Measurements from ENCODE around the gene EIF4A3.

Gene EIF4A3

DNA sequence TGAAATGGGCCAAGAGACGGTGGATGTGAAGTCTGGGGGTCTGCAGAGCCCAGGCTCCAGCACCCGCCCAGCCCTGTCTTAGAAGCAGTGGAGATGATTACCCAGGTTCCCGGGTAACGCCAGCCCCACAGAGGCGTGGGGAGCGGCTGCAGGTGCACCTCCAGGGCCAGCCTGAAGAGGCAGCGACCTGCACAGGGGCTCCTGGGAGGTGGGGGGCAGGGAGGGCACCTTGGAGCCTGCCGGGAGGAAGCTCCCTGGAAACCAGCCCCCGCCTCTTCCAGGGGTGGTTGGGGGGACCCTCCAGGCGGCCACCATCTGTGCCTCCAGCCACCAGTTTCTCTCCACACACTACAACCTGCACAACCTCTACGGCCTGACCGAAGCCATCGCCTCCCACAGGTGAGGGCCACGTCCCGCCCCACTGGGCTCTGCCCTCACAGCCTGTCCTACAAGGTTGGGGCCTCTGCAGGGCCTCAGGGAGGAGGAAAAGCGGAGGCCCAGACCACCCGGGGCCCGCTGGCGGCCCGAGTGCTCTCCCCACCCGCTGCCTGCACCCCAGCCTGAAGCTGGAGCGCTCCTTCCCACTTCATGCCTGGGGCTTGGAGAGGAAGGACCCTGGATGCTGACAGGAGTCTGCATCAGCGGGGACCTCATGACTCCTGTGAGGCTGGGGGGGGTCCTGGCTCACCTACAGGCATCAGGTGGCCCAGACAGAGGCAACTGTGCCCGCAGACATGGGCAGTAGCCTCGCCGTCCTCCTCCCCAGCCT, 35.0 kb downstream of the EIF4A3 start:
- FAIRE-seq = no peak

DNA sequence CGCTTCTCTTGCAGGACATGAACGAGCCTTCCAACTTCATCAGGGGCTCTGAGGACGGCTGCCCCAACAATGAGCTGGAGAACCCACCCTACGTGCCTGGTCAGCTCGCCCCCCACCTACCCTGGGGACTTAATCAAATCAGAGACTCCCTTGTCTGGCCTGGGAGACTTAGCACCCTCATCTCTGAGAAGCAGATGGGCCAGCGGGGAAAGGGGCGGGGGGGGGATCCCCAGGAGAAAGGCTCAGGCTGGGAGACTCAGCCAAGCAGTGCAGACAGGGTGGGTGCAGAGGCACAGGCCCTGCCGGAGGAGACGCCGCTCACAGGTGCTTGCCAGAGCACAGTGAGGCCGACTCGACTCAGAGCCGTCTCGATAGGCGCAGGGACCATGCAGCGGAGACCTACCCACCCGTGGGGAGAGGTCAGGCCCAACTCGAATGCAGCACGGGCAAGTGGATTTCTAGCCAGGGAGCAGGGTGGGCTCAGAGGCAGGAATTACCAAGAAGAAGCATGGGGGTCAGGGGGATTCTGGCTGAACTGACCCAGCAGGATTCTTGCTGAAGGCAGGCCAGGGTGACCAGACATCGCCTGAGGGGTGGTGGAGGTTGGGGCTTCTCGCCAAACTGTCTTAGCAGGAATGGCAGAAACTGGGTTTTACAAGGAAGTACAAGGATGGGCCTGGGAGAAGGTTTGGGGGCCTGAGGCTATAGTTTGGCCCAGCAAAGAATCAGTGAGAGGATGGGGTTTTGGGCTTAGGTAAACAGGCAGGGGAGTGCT, 35.8 kb downstream of the EIF4A3 start:
- no peak for FAIRE-seq

DNA sequence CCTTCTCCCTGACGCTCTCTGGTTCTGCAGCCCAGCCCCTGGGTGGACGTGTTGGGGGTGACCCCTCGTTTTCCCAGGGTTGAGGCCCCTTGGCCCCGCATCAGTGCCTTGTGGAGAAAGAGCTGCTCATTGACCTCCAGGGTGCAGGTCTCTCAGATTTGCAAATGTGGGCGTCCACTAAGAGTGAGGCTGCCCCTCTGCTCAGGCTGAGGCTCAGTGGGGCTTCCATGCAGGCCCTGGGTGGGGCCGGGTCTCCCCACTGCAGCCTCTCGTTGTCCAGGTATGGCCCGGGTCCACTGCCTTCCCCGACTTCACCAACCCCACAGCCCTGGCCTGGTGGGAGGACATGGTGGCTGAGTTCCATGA, 36.5 kb downstream of the EIF4A3 start:
- FAIRE-seq = no peak

DNA sequence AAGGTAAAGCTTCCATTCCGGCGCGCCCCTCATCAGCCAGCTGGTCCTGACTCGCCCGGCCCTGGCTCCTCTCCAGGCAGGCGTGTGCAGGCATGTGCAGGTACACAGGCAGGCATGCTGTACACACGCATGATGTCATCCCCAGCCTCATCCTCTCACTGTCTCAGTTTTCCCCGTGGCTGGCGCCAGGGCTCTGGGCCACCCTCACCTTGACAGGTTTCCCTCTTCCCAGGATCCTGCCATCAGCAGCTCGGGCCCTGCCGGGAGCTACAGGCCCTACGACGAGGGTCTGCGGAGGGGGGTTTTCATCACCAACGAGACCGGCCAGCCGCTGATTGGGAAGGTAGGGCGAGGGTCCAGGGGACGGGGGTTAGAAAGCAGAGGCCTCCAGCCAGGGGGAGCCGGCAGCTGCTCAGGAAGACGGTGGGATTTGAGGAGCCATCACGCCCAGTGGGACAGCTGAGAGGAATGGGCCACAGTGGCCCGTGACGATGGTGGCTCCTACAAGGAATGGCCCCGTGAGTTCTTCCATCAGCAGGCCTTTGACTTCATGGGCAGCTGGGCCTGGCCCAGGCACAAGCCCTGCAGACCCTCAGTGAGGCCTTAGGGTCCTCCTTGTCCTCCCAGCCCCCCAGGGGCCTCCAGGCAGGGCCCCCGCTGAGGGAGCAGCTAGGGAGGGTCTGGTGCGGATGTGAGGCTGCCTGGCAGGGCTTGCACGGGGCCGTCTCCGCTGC, 37.0 kb downstream of the EIF4A3 start:
- FAIRE-seq = no peak

DNA sequence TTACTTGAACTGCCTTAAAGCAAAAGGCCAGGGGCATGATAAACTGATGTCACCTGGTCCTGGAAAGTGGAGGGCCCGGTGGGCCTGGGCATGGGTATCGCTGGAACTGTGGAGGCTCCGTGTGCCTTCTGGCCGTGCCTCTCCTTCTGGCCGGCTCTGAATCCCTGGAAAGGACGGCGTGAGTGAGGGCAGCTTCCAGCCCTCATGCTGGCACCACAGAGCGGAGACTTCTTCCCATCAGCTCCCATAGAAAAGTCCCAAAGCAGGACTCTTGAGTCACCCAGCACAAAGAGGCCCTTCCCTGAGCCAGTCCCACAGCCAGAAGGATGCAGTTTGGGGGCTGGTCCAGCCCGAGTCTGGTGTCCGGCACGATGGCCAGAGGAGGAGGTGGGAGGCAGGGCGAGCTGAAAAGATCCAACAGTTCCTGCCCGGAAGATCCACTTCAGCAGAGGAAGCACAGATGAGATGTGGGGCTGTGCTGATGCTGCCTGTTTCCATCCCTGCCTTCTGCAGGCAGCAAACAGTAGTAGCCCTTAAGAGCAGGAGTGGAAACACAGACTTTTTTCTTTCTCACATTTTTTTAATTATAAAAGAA, 37.8 kb downstream of the EIF4A3 start:
- FAIRE-seq = no peak

DNA sequence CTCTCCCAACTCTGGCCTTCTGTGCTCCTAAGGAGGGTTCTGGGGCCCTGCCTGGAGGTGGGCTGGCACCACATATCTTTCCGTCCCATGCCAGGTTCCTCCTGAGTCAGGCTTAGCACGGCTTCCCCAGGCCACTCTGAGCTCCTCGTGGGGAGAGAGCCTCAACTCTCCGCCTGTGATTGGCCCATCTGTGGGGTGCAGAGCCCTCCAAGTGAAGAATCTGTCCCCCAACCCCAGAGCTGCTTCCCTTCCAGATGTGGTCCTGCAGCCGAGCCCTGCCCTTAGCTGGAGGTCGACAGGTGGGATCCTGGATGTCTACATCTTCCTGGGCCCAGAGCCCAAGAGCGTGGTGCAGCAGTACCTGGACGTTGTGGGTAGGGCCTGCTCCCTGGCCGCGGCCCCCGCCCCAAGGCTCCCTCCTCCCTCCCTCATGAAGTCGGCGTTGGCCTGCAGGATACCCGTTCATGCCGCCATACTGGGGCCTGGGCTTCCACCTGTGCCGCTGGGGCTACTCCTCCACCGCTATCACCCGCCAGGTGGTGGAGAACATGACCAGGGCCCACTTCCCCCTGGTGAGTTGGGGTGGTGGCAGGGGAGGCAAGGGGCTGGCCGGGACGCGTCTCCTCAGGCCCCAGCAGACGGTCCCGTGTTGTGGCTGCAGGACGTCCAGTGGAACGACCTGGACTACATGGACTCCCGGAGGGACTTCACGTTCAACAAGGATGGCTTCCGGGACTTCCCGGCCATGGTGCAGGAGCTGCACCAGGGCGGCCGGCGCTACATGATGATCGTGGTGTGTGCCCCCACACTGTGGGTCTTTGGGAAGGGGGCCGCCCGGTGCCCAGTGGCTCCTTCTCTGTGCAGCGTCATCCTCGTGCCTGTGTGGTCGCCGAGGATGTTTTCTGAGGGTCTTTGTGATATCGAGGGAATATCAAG, 38.6 kb downstream of the EIF4A3 start:
- no peak for FAIRE-seq

DNA sequence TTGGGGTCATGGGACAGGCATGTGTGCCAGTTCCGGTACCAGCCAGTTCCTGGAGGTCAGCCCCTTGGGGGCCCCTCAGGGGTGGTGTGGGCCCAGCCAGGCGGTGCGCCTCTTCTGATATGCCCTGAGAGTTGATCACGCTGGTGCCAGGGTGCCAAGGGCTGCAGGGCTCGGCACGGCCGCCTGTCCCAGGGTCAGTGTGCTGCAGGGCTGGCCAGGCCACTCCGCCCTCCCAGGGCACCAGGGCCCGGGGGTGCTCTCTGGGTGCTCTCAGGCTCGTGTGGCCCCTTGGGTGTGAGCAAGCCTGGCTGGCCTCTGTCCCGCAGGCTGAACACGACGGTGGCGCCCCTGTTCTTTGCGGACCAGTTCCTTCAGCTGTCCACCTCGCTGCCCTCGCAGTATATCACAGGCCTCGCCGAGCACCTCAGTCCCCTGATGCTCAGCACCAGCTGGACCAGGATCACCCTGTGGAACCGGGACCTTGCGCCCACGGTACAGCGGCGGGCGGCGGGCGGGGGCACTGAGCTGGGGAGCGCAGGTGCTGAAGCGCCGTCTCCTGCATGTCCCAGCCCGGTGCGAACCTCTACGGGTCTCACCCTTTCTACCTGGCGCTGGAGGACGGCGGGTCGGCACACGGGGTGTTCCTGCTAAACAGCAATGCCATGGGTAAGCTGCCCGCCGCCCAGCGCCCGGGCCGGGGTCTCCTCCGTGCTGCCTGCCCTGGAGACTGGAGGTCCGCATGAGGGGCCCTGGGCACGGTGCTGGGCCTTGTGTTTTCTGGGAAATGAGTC, 39.5 kb downstream of the EIF4A3 start:
- FAIRE-seq = no peak

DNA sequence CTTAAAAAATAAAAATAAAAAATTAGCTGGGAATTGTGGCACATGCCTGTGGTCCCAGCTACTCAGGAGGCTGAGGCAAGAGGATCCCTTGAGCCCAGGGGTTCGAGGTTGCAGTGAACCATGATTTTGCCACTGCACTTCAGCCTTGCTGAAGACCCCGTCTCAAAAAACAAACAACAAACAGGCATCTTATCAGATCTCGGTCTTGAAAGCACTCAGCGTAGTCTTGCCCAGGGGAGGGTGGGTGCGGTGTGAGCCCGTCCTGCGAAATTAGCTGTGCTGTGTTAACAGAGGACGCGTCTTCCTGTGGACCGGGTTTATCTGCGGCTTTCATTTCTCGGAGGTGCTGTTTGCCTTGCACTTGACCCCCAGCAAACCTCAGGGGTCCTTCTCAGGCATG, 40.2 kb downstream of the EIF4A3 start:
- no peak for FAIRE-seq

DNA sequence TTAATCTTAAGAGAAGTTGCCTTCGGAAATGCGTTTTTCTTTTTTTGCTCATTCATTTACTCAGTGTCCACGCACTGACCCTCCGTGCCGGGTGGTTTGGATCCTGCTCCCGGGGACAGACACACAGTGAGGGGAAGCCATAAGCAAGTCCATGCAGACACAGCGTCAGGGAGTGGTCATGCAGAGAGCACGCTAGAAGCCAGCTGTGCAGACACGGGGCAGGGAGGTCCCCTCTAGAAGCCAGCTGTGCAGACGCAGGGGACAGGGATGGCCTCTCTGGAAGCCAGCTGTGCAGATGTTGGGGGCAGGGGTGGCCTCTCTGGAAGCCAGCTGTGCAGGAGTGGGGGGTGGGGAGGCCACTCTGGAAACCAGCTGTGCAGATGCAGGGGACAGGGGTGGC, 40.8 kb downstream of the EIF4A3 start:
- FAIRE-seq = no peak

DNA sequence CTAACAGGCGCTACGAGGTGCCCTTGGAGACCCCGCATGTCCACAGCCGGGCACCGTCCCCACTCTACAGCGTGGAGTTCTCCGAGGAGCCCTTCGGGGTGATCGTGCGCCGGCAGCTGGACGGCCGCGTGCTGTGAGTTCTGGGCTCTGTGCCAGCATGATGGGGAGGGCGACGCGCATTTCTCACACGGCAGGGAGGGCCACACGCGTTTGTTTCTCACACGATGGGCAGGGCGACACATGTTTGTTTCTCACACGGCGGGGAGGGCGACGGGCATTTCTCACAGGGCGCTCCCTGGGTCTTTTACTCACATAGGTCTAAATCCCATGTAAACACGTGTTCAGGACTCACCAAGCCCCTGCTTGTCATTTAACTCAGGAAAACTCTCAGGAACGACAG, 41.2 kb downstream of the EIF4A3 start:
- no peak for FAIRE-seq

DNA sequence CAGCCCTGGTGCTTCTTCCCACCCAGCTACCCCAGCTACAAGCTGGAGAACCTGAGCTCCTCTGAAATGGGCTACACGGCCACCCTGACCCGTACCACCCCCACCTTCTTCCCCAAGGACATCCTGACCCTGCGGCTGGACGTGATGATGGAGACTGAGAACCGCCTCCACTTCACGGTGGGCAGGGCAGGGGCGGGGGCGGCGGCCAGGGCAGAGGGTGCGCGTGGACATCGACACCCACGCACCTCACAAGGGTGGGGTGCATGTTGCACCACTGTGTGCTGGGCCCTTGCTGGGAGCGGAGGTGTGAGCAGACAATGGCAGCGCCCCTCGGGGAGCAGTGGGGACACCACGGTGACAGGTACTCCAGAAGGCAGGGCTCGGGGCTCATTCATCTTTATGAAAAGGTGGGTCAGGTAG, 42.0 kb downstream of the EIF4A3 start:
- FAIRE-seq = no peak

DNA sequence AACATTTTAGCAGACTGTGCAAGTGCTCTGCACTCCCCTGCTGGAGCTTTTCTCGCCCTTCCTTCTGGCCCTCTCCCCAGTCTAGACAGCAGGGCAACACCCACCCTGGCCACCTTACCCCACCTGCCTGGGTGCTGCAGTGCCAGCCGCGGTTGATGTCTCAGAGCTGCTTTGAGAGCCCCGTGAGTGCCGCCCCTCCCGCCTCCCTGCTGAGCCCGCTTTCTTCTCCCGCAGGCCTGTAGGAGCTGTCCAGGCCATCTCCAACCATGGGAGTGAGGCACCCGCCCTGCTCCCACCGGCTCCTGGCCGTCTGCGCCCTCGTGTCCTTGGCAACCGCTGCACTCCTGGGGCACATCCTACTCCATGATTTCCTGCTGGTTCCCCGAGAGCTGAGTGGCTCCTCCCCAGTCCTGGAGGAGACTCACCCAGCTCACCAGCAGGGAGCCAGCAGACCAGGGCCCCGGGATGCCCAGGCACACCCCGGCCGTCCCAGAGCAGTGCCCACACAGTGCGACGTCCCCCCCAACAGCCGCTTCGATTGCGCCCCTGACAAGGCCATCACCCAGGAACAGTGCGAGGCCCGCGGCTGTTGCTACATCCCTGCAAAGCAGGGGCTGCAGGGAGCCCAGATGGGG, 42.5 kb downstream of the EIF4A3 start:
- FAIRE-seq = no peak

DNA sequence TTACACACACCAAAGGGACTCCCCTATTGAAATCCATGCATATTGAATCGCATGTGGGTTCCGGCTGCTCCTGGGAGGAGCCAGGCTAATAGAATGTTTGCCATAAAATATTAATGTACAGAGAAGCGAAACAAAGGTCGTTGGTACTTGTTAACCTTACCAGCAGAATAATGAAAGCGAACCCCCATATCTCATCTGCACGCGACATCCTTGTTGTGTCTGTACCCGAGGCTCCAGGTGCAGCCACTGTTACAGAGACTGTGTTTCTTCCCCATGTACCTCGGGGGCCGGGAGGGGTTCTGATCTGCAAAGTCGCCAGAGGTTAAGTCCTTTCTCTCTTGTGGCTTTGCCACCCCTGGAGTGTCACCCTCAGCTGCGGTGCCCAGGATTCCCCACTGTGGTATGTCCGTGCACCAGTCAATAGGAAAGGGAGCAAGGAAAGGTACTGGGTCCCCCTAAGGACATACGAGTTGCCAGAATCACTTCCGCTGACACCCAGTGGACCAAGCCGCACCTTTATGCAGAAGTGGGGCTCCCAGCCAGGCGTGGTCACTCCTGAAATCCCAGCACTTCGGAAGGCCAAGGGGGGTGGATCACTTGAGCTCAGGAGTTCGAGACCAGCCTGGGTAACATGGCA, 43.4 kb downstream of the EIF4A3 start:
- FAIRE-seq = no peak

DNA sequence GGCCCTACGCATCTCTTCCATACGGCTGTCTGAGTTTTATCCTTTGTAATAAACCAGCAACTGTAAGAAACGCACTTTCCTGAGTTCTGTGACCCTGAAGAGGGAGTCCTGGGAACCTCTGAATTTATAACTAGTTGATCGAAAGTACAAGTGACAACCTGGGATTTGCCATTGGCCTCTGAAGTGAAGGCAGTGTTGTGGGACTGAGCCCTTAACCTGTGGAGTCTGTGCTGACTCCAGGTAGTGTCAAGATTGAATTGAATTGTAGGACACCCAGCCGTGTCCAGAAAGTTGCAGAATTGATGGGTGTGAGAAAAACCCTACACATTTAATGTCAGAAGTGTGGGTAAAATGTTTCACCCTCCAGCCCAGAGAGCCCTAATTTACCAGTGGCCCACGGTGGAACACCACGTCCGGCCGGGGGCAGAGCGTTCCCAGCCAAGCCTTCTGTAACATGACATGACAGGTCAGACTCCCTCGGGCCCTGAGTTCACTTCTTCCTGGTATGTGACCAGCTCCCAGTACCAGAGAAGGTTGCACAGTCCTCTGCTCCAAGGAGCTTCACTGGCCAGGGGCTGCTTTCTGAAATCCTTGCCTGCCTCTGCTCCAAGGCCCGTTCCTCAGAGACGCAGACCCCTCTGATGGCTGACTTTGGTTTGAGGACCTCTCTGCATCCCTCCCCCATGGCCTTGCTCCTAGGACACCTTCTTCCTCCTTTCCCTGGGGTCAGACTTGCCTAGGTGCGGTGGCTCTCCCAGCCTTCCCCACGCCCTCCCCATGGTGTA, 44.1 kb downstream of the EIF4A3 start:
- no peak for FAIRE-seq

DNA sequence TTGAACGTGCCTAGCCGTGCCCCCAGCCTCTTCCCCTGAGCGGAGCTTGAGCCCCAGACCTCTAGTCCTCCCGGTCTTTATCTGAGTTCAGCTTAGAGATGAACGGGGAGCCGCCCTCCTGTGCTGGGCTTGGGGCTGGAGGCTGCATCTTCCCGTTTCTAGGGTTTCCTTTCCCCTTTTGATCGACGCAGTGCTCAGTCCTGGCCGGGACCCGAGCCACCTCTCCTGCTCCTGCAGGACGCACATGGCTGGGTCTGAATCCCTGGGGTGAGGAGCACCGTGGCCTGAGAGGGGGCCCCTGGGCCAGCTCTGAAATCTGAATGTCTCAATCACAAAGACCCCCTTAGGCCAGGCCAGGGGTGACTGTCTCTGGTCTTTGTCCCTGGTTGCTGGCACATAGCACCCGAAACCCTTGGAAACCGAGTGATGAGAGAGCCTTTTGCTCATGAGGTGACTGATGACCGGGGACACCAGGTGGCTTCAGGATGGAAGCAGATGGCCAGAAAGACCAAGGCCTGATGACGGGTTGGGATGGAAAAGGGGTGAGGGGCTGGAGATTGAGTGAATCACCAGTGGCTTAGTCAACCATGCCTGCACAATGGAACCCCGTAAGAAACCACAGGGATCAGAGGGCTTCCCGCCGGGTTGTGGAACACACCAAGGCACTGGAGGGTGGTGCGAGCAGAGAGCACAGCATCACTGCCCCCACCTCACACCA, 44.8 kb downstream of the EIF4A3 start:
- FAIRE-seq = no peak

DNA sequence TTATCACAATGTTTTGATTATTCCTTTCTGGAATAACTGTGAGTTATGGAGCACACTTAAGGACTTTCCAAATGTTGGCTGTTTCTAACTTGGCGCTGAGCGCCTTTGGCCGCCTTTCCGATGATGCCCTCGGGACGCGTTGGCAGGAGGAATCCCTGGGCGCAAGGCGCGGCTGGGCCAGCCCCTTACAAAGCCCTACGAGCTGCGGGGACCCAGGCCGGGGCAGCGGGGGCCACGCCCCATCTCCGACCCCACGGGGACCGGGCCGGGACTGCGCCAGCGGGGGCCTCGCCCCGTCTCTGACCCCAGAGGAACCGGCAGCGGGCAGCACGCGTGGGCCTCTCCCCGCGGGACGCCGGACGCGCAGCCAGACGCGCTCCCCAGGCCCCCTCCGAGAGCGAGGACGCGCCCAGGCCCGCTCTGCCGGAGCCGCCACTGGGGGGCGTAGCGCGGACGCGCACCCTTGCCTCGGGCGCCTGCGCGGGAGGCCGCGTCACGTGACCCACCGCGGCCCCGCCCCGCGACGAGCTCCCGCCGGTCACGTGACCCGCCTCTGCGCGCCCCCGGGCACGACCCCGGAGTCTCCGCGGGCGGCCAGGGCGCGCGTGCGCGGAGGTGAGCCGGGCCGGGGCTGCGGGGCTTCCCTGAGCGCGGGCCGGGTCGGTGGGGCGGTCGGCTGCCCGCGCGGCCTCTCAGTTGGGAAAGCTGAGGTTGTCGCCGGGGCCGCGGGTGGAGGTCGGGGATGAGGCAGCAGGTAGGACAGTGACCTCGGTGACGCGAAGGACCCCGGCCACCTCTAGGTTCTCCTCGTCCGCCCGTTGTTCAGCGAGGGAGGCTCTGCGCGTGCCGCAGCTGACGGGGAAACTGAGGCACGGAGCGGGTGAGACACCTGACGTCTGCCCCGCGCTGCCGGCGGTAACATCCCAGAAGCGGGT, 45.6 kb downstream of the EIF4A3 start, which contains the start of gene GAA:
Gene GAA (plus strand): TSS at position 571 of the 935 bp plus-strand sequence. CDS start 3,006 bp downstream, outside the sequence.
- FAIRE-seq = no peak

DNA sequence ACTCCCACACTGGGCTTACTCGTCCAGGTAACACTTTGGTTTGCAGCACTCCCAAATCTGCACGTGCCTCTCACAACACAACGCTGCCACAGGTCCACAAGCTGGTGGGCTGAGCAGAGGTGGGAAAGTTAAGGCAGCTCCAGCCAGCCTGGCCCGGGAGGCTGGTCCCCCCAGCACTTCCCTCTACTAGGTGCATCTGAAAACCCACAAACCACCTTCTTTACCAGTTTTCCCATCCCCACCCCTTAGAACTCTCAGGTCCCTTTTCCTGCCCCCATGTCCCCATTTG, 46.9 kb downstream of the EIF4A3 start:
- no peak for FAIRE-seq

Data from islet of Langerhans (tissue), 1 donor.